SU-DHL-6 (cell line): ENCODE data around the gene NHLRC2.

Experiments used
- CTCF ChIP-seq: fragments of 200-600 bp; sonication (generic); IDR thresholded peaks from one replicate; pipeline ENCODE4 v1.5.1; 2017; ENCODE audit warnings: antibody characterized with exemption, mild to moderate bottlenecking, low read length, moderate library complexity; ENCODE audit not compliant: insufficient read depth, poor library complexity, severe bottlenecking
- EZH2phosphoT487 ChIP-seq: fragments of 200-600 bp; sonication (generic), shearing (Covaris generic); conservative IDR thresholded peaks from 2 replicates; pipeline ENCODE4 v1.6.1; 2018; ENCODE audit warnings: mild to moderate bottlenecking, antibody characterized with exemption, low read length, moderate library complexity, mixed read lengths

DNA sequence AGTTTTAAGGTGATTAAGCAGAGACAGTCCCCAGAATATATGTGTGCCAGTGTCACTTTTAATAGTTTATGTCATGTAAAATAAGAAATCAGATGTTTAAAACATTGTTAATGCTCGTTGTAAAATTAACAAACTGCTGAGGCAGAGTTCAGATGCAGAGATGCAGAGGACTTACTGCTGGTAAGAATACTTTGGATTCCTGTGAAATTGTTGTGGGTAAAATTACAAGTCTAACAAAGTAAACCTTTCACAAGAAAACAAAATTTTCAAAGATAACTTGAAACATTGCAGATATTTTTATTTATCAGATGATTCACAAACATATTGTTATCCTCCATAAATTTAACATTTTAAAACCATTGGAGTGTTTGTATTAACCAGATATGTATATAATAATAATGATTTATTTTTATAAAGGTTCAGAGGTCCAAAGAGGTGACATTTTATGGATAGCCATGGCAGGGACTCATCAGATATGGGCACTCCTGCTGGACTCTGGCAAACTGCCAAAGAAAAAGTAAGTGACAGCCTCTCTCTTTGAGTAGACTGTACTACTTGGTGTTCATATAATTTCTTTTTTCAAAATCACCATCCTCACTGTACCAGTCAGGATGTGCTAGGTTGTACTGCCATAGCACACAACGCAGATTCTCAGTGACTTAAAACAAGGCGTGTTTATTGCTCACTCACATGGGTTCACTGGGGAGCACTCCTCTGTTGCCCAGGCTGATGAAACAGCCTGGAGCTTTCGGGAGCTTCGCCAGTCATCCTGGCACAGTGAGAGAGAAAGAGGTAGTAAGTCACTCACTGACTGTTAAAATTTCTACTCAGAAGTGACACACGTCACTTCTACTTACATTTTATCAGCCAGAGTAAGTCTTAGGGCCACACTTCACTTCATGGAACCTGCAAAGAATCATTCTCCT, 43.5 kb downstream of the NHLRC2 start:
- TF ChIP-seq CTCF = no peak
- TF ChIP-seq EZH2phosphoT487 = no peak
